ENCODE results near the gene UBA3. TPM values are rescaled to one million over a fixed set of nuclear protein-coding genes. Genes with fewer than 3 reads are reported as not detected.

Gene UBA3
- total RNA-seq, 2 donors from 2014 or later = 79.6 to 89.3 TPM

DNA sequence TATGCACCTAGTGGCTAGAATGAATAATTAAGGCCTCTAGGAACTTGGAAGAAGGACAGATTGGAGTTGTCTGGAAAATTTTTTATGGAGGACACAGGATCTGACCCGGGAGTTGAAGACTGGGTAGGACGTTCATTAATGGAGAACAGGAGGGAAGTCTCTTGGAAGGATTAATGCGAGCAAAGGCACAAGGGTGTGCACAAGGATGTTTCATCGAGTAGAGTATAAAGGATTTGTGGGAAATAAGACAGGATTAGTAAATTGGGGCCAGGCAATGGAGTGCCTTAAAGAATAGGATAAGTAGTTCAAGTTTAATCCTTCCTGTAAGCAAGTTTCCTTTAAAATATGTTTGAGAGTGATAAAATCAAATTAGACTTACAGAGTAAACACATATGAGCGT is 27.7 kb upstream of the UBA3 start:
- Mint-ChIP-seq H3K27ac (no peak overlapping the region), H3K9me3 (no peaks in the 10 kb centered on the region)

GRCh38 chr3:69105320-69105719 is 25.2 kb upstream of the UBA3 start:
- H3K36me3 Mint-ChIP-seq = peaks cover 9 to 41% of the 10 kb centered on the region in 2 donors
- DNase-seq (ENCODE audit: low spot score in 2 of 2) (no peak), ATAC-seq (no peak)
- no peak overlapping the region for H3K27ac Mint-ChIP-seq
- no peaks in the 10 kb centered on the region for H3K9me3 Mint-ChIP-seq

More for the DNA sequence above, 27.7 kb upstream of the UBA3 start:
- peaks cover 0 to 28% of the 10 kb centered on the region in 2 donors for H3K36me3 Mint-ChIP-seq
- ATAC-seq = no peak
- no peak for DNase-seq (ENCODE audit: low spot score in 2 of 2)

DNA sequence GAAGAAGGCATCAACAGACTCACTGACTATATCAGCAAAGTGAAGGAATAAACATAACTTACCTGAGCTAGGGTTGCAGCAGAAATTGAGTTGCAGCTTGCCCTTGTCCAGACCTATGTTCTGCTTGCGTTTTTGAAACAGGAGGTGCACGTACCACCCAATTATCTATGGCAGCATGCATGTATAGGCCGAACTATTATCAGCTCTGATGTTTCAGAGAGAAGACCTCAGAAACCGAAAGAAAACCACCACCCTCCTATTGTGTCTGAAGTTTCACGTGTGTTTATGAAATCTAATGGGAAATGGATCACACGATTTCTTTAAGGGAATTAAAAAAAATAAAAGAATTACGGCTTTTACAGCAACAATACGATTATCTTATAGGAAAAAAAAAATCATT is 24.4 kb upstream of the UBA3 start:
- H3K9me3 Mint-ChIP-seq = peaks cover 0 to 2% of the 10 kb centered on the region in 2 donors
- H3K27ac Mint-ChIP-seq = no peak overlapping the region
- DNase-seq (ENCODE audit: low spot score in 2 of 2) (no peak), ATAC-seq (no peak)
- peaks cover 9 to 49% of the 10 kb centered on the region in 2 donors for H3K36me3 Mint-ChIP-seq

- ATAC-seq = no peak
- H3K36me3 Mint-ChIP-seq = peaks cover 9 to 57% of the 10 kb centered on the region in 2 donors
- peak overlapping the region in 1 of 2 donors; percentile 3 for H3K27ac Mint-ChIP-seq
- peaks cover 0 to 5% of the 10 kb centered on the region in 2 donors for H3K9me3 Mint-ChIP-seq
- no peak for DNase-seq (ENCODE audit: low spot score in 2 of 2)
Observed at GRCh38 chr3:69103123-69103522, 23.0 kb upstream of the UBA3 start.

- Mint-ChIP-seq H3K27ac (no peak overlapping the region), H3K36me3 (peaks cover 13 to 63% of the 10 kb centered on the region in 2 donors), H3K9me3 (peaks cover 0 to 5% of the 10 kb centered on the region in 2 donors)
- DNase-seq (ENCODE audit: low spot score in 2 of 2) = no peak
- ATAC-seq = no peak
Observed at GRCh38 chr3:69102384-69102783, 22.2 kb upstream of the UBA3 start.

DNA sequence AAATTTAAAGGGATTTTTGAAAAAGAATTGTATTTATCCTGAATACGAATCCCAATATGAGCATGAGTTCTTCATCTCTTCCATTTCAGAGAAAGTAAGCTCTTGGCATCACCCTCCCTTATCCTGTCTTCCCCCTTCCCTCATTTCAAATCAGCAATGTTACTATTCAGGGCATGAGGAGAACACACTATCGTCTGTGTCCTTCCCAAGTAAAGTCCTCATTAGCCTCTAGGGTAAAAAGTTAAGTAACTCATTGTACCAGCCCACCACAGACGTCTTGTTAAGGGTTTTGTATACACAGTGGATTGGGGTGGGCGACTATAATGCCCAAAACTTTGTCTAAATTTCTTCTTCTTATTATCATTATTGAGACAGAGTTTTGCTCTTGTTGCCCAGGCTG is 19.4 kb upstream of the UBA3 start:
- Mint-ChIP-seq H3K27ac (no peak overlapping the region), H3K36me3 (peaks cover 14 to 73% of the 10 kb centered on the region in 2 donors), H3K9me3 (peaks cover 0 to 5% of the 10 kb centered on the region in 2 donors)
- ATAC-seq (no peak), DNase-seq (ENCODE audit: low spot score in 2 of 2) (no peak)

- ATAC-seq (no peak), DNase-seq (ENCODE audit: low spot score in 2 of 2) (no peak)
- Mint-ChIP-seq H3K27ac (peak overlapping the region; percentile 28 to 80), H3K9me3 (peaks cover 0 to 5% of the 10 kb centered on the region in 2 donors), H3K36me3 (peaks cover 14 to 54% of the 10 kb centered on the region in 2 donors)
Observed at GRCh38 chr3:69097407-69098086, 17.4 kb upstream of the UBA3 start.

- ATAC-seq = no peak
- H3K9me3 Mint-ChIP-seq = peaks cover 0 to 5% of the 10 kb centered on the region in 2 donors
- no peak for DNase-seq (ENCODE audit: low spot score in 2 of 2)
- peaks cover 15 to 44% of the 10 kb centered on the region in 2 donors for H3K36me3 Mint-ChIP-seq
- H3K27ac Mint-ChIP-seq = peak overlapping the region; percentile 72 to 94
Observed at GRCh38 chr3:69096299-69096698, 16.1 kb upstream of the UBA3 start.

DNA sequence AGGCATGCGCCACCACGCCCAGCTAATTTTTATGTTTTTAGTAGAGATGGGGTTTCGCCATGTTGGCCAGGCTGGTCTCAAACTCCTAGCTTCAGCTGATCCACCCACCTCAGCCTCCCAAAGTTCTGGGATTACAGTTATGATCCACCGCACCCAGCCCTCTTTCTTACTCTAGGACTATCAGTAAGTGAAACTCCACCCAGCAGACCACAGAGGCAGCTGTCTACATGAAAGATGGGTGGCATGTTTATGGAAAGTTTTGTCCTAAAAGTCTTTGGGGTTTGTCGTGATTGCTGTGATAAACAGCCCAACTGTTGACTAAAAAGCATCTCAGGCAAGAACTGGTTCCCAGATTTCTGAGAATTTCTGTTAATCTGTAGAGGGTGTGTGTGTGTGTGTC is 15.5 kb upstream of the UBA3 start:
- Mint-ChIP-seq H3K36me3 (peaks cover 18 to 46% of the 10 kb centered on the region in 2 donors), H3K27ac (peak overlapping the region; percentile 94 to 97), H3K9me3 (peaks cover 0 to 5% of the 10 kb centered on the region in 2 donors)
- no peak for DNase-seq (ENCODE audit: low spot score in 2 of 2)
- ATAC-seq = peak; percentile 36 to 52

- peak overlapping the region; percentile 94 for H3K27ac Mint-ChIP-seq
- H3K36me3 Mint-ChIP-seq = peaks cover 22 to 48% of the 10 kb centered on the region in 2 donors
- peaks cover 0 to 3% of the 10 kb centered on the region in 2 donors for H3K9me3 Mint-ChIP-seq
- peak; percentile 34 to 65 for ATAC-seq
- DNase-seq (ENCODE audit: low spot score in 2 of 2) = no peak
Observed at GRCh38 chr3:69094467-69095205, 14.5 kb upstream of the UBA3 start.

DNA sequence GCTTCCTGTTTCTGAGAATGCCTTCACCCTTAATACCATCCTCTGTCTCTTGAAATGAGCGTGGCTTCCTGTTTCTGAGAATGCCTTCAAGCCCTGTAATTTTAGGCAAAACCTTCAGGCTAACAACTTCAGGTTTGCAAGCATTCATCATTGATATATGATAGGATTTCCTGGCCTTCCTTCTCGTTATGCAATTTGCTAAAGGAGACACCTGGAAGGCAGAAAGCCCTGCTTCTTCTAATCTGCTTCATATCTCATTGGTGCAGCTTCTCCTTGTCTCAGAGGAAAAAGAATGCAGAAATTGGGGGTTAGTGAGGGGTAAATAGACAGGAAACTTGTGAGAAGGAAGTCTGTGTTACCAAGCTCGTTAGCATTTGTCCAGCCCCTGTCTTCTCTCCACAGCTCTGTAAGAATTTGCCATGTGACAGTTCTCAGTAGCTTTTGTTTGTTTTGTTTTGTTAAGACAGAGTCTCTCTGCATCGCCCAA is 11.9 kb upstream of the UBA3 start:
- DNase-seq (ENCODE audit: low spot score in 2 of 2) (peak in 1 of 2 donors; percentile 32), ATAC-seq (peak; percentile 53 to 73)
- Mint-ChIP-seq H3K9me3 (no peaks in the 10 kb centered on the region), H3K36me3 (peaks cover 23 to 45% of the 10 kb centered on the region in 2 donors), H3K27ac (peak overlapping the region; percentile 94)

- ATAC-seq (peak in 1 of 2 donors; percentile 10), DNase-seq (ENCODE audit: low spot score in 2 of 2) (no peak)
- no peaks in the 10 kb centered on the region for H3K9me3 Mint-ChIP-seq
- H3K36me3 Mint-ChIP-seq = peaks cover 23 to 42% of the 10 kb centered on the region in 2 donors
- peak overlapping the region; percentile 94 for H3K27ac Mint-ChIP-seq
Observed at GRCh38 chr3:69091389-69092029, 11.3 kb upstream of the UBA3 start.

DNA sequence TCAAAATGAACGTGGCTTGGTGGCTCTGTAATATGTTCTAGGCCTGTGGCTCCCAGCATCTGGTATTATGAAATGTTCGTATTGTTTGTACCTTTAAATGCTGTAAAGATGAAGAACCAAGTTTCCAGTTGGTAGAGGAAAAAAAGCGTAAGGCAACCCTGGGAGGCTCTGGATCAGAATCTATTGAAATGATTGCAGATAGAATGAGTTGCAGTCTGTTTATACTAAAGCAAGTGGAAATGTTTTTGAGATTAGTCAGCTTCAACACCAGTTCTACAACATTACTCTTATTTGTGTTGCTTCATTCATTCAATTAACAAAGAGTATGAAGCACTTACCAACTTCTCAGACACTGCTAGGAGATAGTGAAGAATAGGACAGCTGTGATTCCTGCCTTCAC is 9.9 kb upstream of the UBA3 start:
- peak overlapping the region; percentile 94 for H3K27ac Mint-ChIP-seq
- ATAC-seq (peak in 1 of 2 donors; percentile 23), DNase-seq (ENCODE audit: low spot score in 2 of 2) (no peak)
- H3K36me3 Mint-ChIP-seq = peaks cover 34 to 46% of the 10 kb centered on the region in 2 donors
- no peaks in the 10 kb centered on the region for H3K9me3 Mint-ChIP-seq

DNA sequence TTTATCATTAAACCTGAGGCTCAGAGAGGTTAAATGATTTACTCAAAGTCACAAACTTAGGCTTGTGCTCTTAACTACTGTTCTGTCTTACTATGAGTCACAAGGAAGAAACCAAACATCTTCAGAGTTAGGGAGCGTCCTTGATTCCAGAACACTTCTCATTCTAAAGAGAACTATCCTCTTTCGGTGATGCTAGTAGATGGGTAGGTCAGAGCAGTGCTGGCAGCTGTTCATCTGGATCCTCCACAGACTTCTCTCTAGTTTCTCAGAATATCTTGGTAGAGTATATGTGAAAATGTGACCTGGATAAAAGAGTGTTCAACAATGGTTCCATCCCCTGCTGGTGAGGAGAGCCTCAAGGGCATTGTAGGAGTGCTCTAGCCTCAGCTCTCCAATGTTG is 7.9 kb upstream of the UBA3 start:
- Mint-ChIP-seq H3K27ac (peak overlapping the region; percentile 63 to 99), H3K9me3 (no peaks in the 10 kb centered on the region), H3K36me3 (peaks cover 41 to 45% of the 10 kb centered on the region in 2 donors)
- DNase-seq (ENCODE audit: low spot score in 2 of 2) (no peak), ATAC-seq (peak; percentile 16 to 30)

- peaks cover 39 to 45% of the 10 kb centered on the region in 2 donors for H3K36me3 Mint-ChIP-seq
- no peaks in the 10 kb centered on the region for H3K9me3 Mint-ChIP-seq
- no peak for DNase-seq (ENCODE audit: low spot score in 2 of 2)
- no peak for ATAC-seq
- H3K27ac Mint-ChIP-seq = peak overlapping the region; percentile 58 to 99
Observed at GRCh38 chr3:69087030-69087791, 7.0 kb upstream of the UBA3 start.
